Adrenal gland (tissue), 12 donors: ENCODE data around the gene CCHCR1. TPM values are rescaled to one million over a fixed set of nuclear protein-coding genes. Genes with fewer than 3 reads are reported as not detected.

Source experiments
- DNase-seq, 7 donors: peaks; one replicate each; pipeline ENCODE4 v3.0.0-alpha.2; 2019 to 2020
- H3K27ac ChIP-seq, 5 donors: fragments of 200-600 bp; sonication (generic) in 4 of 5; 1 replicate in 3 of 5; 2 replicates in 2 of 5; pipeline versions ENCODE4 v1.5.1 to v1.8.0; 2016 to 2020; ENCODE audit warnings: mild to moderate bottlenecking in 1 of 5
- H3K27me3 ChIP-seq: fragments of 200-600 bp; 2 replicates; pipeline ENCODE4 v1.8.0; 2021
- H3K36me3 ChIP-seq, 2 donors: fragments of 200-600 bp; replicated peaks in 1 of 2; 1 replicate in 1 of 2; 2 replicates in 1 of 2; pipeline versions ENCODE4 v1.5.1 to v1.8.0; 2018 to 2022
- H3K4me1 ChIP-seq, 2 donors: fragments of 200-600 bp; replicated peaks in 1 of 2; 1 replicate in 1 of 2; 2 replicates in 1 of 2; pipeline versions ENCODE4 v1.5.1 to v1.8.0; 2018 to 2021
- H3K4me3 ChIP-seq, 4 donors: fragments of 200-600 bp; sonication (generic) in 3 of 4; one replicate each; pipeline ENCODE4 v1.5.1; 2016 to 2018
- H3K9me3 ChIP-seq, 3 donors: fragments of 200-600 bp; sonication (generic) in 1 of 3; replicated peaks in 1 of 3; 1 replicate in 2 of 3; 2 replicates in 1 of 3; pipeline versions ENCODE4 v1.5.1 to v1.8.0; 2016 to 2021
- POLR2A ChIP-seq, 2 donors: fragments of 450-650 bp; IDR thresholded peaks; one replicate each; pipeline ENCODE4 v1.6.1; 2017; ENCODE audit warnings: antibody characterized with exemption in 2 of 2, mild to moderate bottlenecking in 2 of 2, moderate library complexity in 1 of 2
- WGBS, 4 donors: extraction: QIAGEN DNeasy Blood & Tissue Kit in 2 of 4; methylation state at CpG; one replicate each; pipeline versions ENCODE4 v1.1.5 to v1.1.7; 2013 to 2017; 5-methylcytosine and 5-hydroxymethylcytosine counted together
- intact Hi-C, 2 donors: fragments of 100-400 bp; cut with DNase I; formaldehyde crosslinking; loops; one replicate each; pipeline versions ENCODE4 v1.14.1 to v1.15.0; 2022 to 2023
- polyA plus RNA-seq, 3 donors: library from polyadenylated mRNA; stranded (reverse); fragments of 200-250 nt in 2 of 3; fragments of 350-450 nt in 1 of 3; fragmentation: Illumina TruSeq in 1 of 3; extraction: RNeasy Lipid Tissue Mini Kit (QIAGEN cat#74804) in 1 of 3; gene quantifications; one replicate each; pipeline ENCODE4 v1.2.3, GENCODE V29; 2013 to 2014
- total RNA-seq, 9 donors: library from RNA; depleted of rRNA in 4 of 9; stranded (reverse); fragments of >200 nt in 4 of 9; fragments of 120-200 nt in 1 of 9; fragmentation: NEBNext Ultra II Directional in 1 of 9; extraction: Animal tissue kit (Norgen Biotek cat#: 25700) in 1 of 9; gene quantifications; one replicate each; pipeline versions ENCODE4 v1.1.0 to v1.2.4, GENCODE V29; 2013 to 2023
- TF ChIP-seq, protein P1 (sequence below), 6 experiments: fragments of 450-650 bp in 4 of 6; fragments of 200-600 bp in 2 of 6; sonication (generic) in 1 of 6; IDR thresholded peaks; 1 replicate in 5 of 6; 2 replicates in 1 of 6; pipeline versions ENCODE4 v1.5.1 to v1.8.0; 2016 to 2021; ENCODE audit warnings: antibody characterized with exemption in 6 of 6, mild to moderate bottlenecking in 2 of 6, moderate library complexity in 1 of 6
- donor health status: healthy with polysubstance abuse.
- donor health status: Bipolar disorder and iron deficiency.
- donor health status: DM: yes; HTN: yes; CAD: no.
- donor health status: DM: no; HTN: no; CAD: no.
- donor health status: DM: no; HTN: no; CAD: no.
- donor health status: DM: yes; HTN: yes; CAD: no.

CCHCR1 gene
- total and polyA plus RNA-seq, 12 donors, result 4.5 to 27.4 (median 13.6) TPM

DNA sequence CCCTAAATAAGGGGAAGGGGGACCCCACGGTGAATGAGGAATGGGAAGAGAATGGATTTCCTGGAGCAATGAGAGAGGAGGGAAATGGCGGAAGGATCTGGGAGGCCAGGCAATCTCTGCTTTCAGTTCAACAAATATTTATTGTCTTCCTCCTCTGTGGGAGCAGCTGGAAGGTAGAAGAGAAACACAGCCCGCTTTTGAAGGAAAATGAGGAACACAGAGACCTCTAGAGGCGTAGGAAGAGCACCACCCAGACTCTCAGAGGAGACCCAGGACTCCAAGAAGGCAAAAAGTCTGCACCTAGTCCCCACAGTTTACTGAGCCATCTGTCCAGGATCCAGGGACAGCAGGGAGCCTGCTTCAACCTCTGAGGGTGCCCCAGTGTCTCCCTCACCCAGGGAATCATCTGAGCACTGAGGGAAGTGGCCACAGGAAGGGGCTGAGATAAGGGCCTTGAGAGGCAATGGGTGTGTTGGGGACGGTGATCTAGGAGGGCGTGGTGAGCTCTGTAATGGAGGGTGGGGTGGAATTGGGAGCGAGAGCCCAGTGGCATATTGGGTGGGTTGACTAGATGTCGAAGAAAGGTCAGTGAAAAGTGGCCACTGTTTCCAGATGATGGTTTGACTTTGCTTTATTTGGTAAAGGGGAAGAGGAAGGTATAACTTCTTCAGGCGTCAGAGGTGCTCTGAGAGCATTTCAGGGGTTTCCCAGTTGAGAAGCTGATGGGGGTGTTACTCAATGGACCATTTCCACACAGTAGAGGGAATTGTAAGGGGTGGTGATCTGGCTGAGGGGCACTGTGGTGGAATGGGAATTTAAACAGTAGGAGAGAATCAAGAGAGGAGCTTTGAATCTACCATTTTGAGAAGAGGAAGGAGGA, 42.4 kb downstream of the CCHCR1 start:
- peaks cover 4% of the 10 kb centered on the region for H3K27me3 ChIP-seq
- 62 to 68% (median 63%) methylated on average over 9 of the region's 9 CpGs for WGBS, 4 donors
- no peaks in the 10 kb centered on the region for H3K9me3 ChIP-seq
- DNase-seq, result peak in 1 of 7 donors; percentile 16
- no peaks in the 10 kb centered on the region for H3K4me1 ChIP-seq
- H3K4me3 ChIP-seq, result peak overlapping the region in 1 of 4 donors; percentile 31
- TF ChIP-seq POLR2A (IDR thresholded peaks at IDR 0.05), result no peak
- TF ChIP-seq, protein P1, sequence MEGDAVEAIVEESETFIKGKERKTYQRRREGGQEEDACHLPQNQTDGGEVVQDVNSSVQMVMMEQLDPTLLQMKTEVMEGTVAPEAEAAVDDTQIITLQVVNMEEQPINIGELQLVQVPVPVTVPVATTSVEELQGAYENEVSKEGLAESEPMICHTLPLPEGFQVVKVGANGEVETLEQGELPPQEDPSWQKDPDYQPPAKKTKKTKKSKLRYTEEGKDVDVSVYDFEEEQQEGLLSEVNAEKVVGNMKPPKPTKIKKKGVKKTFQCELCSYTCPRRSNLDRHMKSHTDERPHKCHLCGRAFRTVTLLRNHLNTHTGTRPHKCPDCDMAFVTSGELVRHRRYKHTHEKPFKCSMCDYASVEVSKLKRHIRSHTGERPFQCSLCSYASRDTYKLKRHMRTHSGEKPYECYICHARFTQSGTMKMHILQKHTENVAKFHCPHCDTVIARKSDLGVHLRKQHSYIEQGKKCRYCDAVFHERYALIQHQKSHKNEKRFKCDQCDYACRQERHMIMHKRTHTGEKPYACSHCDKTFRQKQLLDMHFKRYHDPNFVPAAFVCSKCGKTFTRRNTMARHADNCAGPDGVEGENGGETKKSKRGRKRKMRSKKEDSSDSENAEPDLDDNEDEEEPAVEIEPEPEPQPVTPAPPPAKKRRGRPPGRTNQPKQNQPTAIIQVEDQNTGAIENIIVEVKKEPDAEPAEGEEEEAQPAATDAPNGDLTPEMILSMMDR (IDR thresholded peaks at IDR 0.05), result peak in 1 of 6 experiments; percentile 15
- H3K36me3 ChIP-seq, result no peaks in the 10 kb centered on the region
- intact Hi-C loops, result no loop called here
- peak overlapping the region in 1 of 5 donors; percentile 68 for H3K27ac ChIP-seq

DNA sequence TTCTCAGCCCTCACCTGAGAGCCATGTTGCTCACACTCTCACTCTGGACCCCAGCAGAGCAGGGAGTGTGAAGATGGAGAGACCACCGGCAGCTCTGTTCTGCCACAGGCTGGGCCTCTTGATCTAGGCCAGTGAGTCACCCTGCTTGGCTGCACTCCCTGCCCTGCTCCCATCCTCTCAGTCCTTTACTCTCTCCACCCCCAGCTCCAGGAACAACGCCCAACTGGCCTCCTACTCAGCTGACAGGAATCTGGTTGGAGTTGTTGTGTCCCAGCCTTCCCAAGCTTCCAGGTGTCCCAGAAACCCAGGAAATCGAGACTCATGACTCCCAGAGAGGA, 43.1 kb downstream of the CCHCR1 start, which contains the start of gene PSORS1C1:
TSS of gene PSORS1C1 (plus strand) at position 260 of the 338 bp plus-strand sequence. CDS start 14,833 bp downstream, outside the sequence.
- Histone ChIP-seq H3K36me3 (no peaks in the 10 kb centered on the region), H3K4me1 (no peaks in the 10 kb centered on the region), H3K27ac (peak within 1 kb of the TSS in 1 of 5 donors; percentile 68), H3K9me3 (no peaks in the 10 kb centered on the region), H3K4me3 (peak within 1 kb of the TSS in 1 of 4 donors; percentile 31), H3K27me3 (peaks cover 4% of the 10 kb centered on the region)
- intact Hi-C loops, result no loop called here
- 17 to 21% (median 20%) methylated on average over 3 of the region's 3 CpGs for WGBS, 4 donors
- DNase-seq, result peak; percentile 77 to 91 (median 88)
- no peak for TF ChIP-seq POLR2A (IDR thresholded peaks at IDR 0.05)
- TF ChIP-seq, protein P1 (IDR thresholded peaks at IDR 0.05), result no peak

DNA sequence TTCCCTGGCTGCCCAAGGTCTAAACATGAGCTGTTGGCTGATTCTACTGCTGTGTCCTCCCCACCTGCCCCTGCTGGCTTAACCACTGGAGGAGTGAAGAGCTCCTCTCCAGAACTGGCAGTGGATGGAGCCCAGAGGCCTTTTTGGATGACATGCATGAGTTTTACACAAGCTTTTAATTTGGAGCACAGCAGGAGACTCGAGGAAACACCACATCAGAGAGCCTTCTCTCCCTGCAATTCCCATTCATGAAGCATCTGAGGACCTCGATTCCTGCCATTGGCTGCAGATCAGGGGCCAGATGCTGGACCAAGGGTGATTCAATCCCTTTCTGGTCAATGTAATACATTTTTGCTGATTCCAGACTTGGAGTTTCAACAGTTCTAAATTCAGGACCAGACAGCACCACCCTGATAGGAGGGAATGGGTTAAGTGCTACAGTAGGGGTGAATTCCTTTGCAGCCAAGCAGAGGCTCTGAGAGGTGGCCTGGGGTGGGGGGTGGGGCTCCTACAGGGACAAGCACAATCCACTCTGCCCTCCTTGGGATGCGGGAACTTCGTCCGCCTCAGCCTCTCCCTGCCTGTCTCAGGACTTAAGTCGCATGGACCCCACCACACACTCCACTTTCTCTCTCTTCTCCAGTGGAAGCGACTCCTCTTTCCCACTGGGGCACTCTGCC, 43.6 kb downstream of the CCHCR1 start:
- no peaks in the 10 kb centered on the region for H3K9me3 ChIP-seq
- WGBS, 4 donors, result 61 to 85% (median 74%) methylated on average over 5 to 7 of the region's 7 CpGs
- no peaks in the 10 kb centered on the region for H3K4me1 ChIP-seq
- no peak overlapping the region for H3K4me3 ChIP-seq
- TF ChIP-seq, protein P1 (IDR thresholded peaks at IDR 0.05), result no peak
- no peak for TF ChIP-seq POLR2A (IDR thresholded peaks at IDR 0.05)
- no peak for DNase-seq
- intact Hi-C loops, result no loop called here
- H3K36me3 ChIP-seq, result no peaks in the 10 kb centered on the region
- peak overlapping the region in 1 of 5 donors; percentile 68 for H3K27ac ChIP-seq
- peaks cover 4% of the 10 kb centered on the region for H3K27me3 ChIP-seq

DNA sequence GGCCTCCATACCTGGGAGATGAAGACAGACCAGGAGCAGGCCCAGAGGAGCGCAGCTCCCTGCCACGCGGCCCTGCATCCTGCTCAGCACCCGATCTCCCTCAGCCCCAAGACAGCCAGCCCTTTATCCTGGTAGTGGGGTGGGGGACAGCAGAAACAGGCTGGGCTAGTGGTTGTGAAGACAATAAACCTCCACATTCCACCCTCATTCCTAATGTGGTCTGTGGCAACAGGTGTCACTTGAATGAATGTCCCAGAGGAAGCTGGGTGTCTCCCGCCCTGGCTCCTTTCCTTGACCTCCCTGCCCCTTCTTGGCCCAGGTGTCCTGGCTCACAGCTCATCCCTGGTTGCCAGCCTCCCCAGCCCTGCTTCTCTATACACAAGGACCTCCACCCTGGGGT, 45.1 kb downstream of the CCHCR1 start, which contains the start of gene C6orf15:
TSS of gene C6orf15 (minus strand) at position 98 of the 400 bp plus-strand sequence. CDS start at position 78, 20 bp downstream.
- H3K4me1 ChIP-seq, result no peaks in the 10 kb centered on the region
- 91 to 98% (median 96%) methylated on average over 5 of the region's 5 CpGs for WGBS, 4 donors
- no peak within 1 kb of the TSS for H3K27ac ChIP-seq
- intact Hi-C loops, result no loop called here
- peaks cover 4% of the 10 kb centered on the region for H3K27me3 ChIP-seq
- no peak for DNase-seq
- no peak within 1 kb of the TSS for H3K4me3 ChIP-seq
- H3K36me3 ChIP-seq, result no peaks in the 10 kb centered on the region
- TF ChIP-seq POLR2A (IDR thresholded peaks at IDR 0.05), result no peak
- TF ChIP-seq, protein P1 (IDR thresholded peaks at IDR 0.05), result no peak
- no peaks in the 10 kb centered on the region for H3K9me3 ChIP-seq
